ENCODE measurements around the gene ERMARD.

Gene ERMARD

GRCh38 chr6:169825558-169826225 lies 74.3 kb downstream of the ERMARD start:
- DNase-seq (ENCODE audit: low read depth in 2 of 2) = no peak

- DNase-seq (ENCODE audit: low read depth in 2 of 2) = no peak
These were observed 75.3 kb downstream of the ERMARD start for GRCh38 chr6:169826697-169827096.

- no peak for DNase-seq (ENCODE audit: low read depth in 2 of 2)
These were observed 75.9 kb downstream of the ERMARD start for GRCh38 chr6:169827290-169827717.

- DNase-seq (ENCODE audit: low read depth in 2 of 2) = no peak
These were observed 76.8 kb downstream of the ERMARD start for GRCh38 chr6:169828176-169828575.

- DNase-seq (ENCODE audit: low read depth in 2 of 2) = no peak
These were observed 78.4 kb downstream of the ERMARD start for GRCh38 chr6:169829786-169830185.

- no peak for DNase-seq (ENCODE audit: low read depth in 2 of 2)
These were observed 79.5 kb downstream of the ERMARD start for GRCh38 chr6:169830876-169831275.

Data from stimulated activated CD4-positive, alpha-beta T cell treated with anti-CD3 and anti-CD28 coated beads, Interleukin-12 subunit alpha, Interleukin-12 subunit beta, amount 100 ng/mL, for 24 hours (primary cell).